Stimulated activated CD8-positive, alpha-beta memory T cell treated with anti-CD3 and anti-CD28 coated beads, Interleukin-12 subunit alpha, Interleukin-12 subunit beta, amount 100 ng/mL, for 24 hours (primary cell): ENCODE measurements around the gene RGS21.
"Not testable (repeated sequence)": the region's sequence is repeated elsewhere in the genome, so short reads cannot be mapped to it uniquely, and the experiment has no call there.

ENCODE experiments used
- DNase-seq: peaks from one replicate; pipeline ENCODE4 v3.0.0-alpha.2; 2020; ENCODE audit errors: extremely low read depth

The RGS21 gene

DNA sequence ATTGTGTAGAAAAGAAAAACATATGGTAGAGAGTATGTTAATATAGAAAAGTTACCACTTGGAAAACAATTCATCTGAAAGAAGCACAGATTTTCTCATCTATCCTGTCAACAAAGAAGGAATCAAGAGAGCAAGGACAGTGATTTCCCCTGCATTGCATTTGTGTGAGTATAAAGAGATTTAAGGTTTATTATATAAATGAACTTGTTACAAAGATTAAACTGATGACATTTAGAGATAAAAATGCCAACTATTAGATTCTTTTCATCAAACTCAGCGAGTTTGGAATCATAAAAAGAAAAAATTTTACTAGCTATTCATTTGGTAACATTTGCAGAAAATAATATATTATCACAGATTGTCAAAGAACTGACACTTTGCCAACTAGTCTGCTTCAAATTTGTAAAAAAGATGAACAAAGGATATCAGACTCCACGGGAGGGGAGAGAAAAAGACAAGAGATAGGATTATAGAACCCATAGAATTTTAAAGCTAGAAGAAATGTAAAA is at the start of gene RGS21:
RGS21 (plus strand) TSS at position 51 of the 509 bp plus-strand sequence. CDS start 26,045 bp downstream, outside the sequence.
- DNase-seq, result no peak

GRCh38 chr1:192268468-192269052 is 48.2 kb upstream of the RGS21 start:
- no peak for DNase-seq

- no peak for DNase-seq
These were observed 46.4 kb upstream of the RGS21 start for GRCh38 chr1:192270398-192270797.

DNA sequence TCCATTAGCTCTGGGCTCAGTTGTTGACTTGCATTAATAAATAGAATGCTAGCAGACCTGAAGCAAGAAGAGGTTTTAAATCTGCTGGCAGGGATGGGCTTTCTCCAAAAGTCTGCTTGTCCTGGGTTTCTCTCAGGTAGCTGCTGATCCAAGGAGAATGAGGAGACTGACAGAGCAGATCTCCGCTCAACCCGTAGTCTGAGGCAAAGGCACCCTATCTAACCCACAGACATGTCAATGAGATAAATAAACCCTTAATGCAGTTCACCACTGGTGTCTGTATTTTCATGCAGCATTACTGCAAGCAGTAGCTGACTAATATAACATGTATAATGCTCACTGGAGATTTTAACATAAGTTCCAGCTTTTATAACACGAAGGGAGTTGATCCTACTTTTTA is 44.1 kb upstream of the RGS21 start:
- no peak for DNase-seq

DNA sequence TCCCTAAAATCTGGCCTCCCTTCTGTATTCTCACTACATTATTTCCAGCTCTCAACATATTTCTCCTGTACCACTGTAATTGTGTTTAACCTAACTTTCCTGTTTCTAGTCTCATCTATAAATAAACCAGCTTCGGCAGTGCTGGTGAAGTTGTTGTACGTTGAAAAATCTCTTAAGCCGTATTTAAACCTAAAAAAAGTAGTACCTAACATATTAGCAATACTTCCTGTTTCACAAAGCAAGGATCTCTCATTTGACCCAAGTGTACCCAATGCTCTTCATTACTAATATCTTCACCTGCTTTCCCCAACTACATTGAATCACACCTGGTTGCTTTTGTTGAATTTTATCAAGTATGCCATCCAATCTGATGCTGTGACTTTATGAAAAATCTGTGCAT is 42.2 kb upstream of the RGS21 start:
- no peak for DNase-seq

DNA sequence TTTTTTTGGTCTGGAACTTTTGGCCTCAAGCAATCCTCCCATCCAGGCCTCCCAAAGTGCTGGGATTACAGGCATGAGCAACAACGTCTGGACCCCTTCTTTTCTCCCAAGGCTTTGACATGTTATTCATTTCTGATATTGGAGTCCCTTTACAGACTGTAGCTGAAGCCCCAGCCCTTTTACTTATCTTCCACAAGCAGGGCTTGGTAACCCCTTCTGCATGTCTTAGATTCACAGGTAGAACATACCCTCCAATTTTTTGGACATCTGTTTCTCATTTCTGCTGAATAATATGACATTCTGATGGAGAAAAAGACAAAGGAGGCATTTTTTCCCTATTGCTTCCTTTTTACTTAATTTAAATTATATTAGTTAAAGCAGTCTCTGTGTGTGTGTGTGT is 39.2 kb upstream of the RGS21 start:
- no peak for DNase-seq

DNA sequence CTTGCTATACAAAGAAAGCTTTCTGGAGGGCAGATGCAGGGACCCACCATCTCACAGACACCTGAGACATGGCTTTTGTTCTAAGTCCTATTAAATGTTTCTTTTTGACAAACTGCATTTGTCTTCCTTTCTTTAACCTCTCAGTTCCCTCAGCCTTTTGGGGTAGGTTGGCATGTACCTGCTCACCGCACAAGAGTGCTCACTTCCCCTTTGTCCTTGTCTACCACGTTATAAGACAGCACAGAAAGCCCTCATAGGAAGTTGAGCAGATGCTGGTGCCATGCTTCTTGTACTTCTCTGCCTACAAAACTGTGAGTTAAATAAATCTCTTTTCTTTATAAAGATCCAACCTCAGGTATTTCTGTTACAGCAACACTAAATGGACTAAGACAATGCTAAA is 31.9 kb upstream of the RGS21 start:
- DNase-seq, result no peak

- no peak for DNase-seq
These were observed 13.8 kb upstream of the RGS21 start for GRCh38 chr1:192303029-192303428.

DNA sequence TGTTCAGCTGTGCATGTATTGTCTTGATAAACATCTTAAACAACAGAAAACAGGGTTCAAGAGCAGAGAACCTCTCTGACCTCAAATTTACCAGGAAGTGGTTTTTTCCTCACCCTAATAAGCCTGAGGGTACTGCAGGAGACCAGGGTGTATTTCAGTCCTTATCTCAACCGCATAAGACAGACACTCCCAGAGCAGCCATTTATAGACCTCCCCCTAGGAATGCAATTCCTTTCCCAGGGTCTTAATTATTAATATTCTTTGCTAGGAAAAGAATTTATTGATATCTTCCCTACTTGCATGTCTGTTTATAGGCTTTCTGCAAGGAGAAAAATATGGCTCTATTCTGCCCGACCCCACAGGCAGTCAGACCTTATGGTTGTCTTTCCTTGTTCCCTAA is 8.5 kb upstream of the RGS21 start:
- not testable (repeated sequence) for DNase-seq

- no peak for DNase-seq
These were observed 5.5 kb upstream of the RGS21 start for GRCh38 chr1:192311281-192311680.

GRCh38 chr1:192327997-192328396 is 11.2 kb downstream of the RGS21 start:
- DNase-seq, result no peak

GRCh38 chr1:192342842-192343241 is 26.1 kb downstream of the RGS21 start:
- no peak for DNase-seq

DNA sequence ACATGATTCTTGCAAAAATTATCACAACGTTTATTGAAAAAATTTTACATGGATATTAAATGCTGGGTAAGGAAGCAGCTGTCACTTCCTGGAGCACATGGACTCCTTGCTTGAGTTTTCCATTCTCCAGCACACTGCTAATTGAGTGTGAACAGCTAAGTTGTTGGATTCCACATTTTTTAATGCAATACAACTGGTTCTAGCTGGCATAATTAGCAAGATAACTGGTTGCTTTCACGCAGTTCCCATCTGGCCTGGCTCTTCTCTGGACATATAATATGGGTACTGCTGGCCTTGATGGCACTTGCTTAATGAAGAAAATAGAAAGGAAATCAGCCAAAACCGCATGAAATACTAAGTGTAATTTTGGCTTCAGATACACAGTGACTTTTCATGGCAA is 26.6 kb downstream of the RGS21 start:
- DNase-seq, result no peak

DNA sequence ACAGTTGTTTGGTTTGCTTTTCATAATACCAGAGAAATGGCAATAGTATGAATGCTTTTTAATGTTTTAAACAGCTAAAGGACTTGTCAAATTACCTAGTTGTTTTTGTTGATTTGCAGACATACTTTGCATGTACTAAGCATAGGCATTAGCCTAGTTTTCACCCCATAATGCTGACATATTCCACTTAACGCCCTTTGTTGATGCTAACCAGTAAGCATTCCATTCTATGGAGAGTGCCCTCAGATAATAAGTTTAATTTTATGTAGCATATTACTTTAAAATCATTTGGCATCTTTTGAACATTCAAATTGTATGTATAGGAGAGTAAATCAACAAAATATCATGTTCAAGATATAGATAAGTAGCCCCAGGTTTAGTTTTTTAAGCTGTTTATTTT is 32.5 kb downstream of the RGS21 start:
- no peak for DNase-seq

DNA sequence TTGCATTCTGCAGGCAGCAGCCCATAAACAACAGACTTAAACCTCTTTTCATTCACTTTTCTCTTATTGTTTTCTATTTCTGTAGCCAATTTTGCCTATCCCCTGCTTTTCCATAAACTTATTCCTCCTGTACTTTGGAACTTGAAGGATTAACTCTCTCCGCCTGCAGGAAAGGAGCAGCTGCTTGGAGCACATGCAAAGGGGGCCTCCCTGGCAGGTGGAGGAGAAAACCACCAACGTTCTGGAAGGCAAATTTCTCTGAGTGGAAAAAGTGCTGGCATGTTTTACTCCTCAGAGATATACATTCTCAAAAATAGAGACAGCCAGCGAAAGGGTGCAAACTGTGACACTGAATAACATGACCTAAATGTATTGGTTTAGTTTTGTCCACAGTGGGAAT is 33.6 kb downstream of the RGS21 start:
- no peak for DNase-seq

DNA sequence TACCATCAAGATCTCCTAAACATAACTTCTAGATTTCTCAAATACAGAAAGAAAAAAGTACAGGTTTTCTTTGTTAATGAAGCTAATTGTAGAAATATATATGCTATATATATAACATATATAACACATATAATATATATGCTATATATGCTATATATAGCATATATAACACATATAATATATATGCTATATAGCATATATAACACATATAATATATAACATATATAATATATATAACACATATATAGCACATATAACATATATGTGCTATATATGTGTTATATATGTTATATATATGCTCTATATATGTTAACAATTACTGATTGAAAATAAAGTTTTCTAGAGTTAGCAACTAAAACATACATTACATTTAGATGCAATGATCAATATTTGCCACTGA is 34.8 kb downstream of the RGS21 start:
- no peak for DNase-seq

DNA sequence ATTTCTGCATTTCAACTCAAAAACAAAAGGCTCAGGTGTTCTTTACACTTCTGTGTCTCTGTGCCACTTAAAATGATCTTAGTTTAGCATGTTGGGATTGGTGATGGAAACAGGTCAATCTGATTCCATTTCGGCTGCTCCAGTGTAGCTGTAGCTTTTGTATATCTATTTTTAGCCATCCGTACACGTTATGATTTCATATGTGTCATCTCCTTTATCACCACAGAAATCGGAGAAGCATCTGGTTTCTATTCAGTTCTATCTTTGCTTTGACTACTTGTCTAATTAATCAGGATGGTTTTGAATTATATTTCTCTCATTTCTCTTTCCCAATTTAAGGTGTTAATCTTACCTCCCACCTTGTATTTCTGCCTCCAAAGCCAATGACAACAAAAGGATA is 41.1 kb downstream of the RGS21 start:
- no peak for DNase-seq

DNA sequence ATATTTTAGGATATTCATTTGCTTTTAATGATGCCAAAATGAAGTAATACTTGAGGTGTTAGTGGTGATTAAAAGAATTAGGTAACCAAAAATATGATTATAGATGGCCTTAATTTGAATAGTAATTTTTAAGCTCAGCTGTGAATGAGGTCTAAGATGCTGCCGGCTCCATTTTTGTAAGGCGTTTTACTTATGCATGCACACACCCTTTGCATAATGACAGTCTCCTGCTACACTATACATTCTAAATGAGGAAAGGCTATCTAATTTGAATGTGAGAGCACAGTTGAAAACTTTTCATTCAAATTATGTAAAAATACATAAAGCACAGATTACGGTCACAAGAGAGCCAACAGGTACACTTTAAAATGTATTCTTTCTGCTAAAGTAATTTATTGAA is 41.6 kb downstream of the RGS21 start:
- no peak for DNase-seq

DNA sequence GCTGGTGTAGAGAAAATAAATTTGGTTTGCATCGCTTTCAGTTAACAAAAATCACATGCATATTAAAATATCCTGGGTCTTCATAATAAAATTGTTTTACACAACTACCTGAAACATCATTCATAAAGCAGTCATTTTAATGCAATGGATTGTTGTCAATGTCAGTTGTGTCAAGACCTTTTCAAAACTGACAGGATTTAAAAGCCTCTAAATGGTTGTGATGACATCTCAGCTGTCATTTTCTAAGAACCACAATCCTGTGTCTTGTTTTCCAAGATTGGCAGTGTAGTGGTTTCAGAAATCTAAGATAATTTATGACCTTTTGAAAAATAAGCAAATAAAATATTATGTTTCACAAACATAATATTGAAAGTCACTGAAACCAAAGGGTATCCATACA is 42.0 kb downstream of the RGS21 start:
- DNase-seq, result no peak

DNA sequence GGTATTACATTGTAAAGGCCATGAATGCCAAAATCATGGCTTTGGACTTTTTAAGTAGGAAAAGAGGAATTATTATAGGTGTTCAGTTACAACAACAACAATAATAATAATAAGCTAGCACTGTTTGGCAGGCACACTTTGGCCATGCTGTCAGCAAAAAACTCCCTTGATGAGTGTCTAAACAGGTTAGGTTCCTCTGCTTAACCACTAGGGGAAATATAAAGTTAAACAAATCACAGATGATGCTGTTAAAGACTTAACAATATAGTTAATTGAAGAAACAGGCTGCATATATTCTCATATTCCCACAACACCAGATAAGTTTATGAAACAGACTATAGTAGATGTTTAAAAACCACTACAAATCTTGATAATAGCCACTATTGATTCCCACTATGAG is 46.4 kb downstream of the RGS21 start:
- no peak for DNase-seq

GRCh38 chr1:192367436-192367835 is 50.6 kb downstream of the RGS21 start:
- DNase-seq, result no peak

DNA sequence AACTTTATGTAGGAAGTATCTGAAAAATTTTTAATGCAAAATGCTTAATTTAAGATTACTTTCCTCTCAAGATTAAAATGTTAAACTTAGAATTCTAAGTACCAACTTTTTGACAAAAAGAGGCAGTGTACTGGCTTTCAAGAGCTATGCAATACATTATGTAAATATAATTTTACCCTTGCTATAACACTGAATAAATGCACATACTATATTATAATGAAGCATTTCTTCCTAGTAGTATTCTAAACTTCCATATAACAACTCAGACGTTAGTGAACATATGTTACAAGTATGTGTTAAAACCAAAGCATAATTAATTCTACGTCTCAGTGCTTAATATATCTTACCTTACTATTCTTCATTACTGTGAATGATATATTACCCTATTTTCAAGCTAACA is 58.5 kb downstream of the RGS21 start:
- DNase-seq, result no peak

DNA sequence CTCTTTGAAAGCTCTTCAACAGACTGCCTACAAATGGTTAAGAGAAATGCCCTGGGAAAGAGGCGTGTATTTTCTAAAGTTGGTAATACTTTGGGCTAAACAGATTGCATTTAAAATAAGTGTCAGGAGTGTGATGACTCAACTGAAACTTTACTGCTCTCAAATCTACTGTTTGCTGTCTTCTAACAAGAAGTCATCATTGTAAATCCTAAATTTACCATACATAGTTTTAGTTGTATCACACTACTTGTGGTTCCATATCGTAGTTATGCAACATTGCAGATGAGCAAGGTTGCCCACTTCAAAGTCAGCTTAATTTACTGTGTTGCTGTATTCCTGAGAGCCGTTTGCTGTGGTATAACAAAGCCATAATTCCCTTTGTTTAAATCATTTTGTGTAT is 59.6 kb downstream of the RGS21 start:
- DNase-seq, result no peak

DNA sequence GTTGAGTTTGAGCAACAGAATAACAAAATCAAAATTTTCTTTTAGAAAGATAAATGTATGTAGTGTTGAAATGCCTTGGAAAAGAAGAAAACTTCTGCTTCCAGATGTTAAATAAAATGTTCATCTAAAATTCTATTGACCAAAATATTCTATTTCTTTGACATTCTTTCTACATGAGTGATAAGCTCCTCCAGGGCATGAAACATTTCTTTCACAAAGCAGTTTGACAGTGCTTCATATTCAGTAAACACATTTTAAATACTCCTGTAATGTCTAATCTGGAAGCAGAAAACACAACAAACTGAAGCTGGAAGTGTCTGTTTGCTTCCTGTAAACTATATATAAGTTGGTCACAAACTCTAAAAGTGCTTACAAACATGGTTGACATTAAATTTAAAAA is 61.5 kb downstream of the RGS21 start:
- DNase-seq, result no peak
